H1 (cell line): Measurements from ENCODE around the gene GP2.

Experiments
- ATF3 ChIP-seq: IDR thresholded peaks from 2 replicates; pipeline ENCODE4 v1.6.1; 2011; ENCODE audit warnings: low read depth, mild to moderate bottlenecking, low read length; ENCODE audit not compliant: insufficient read depth
- CBX5 ChIP-seq: fragments of 300-800, 300-1000 bp; sonication (generic); IDR thresholded peaks from 2 replicates; pipeline ENCODE4 v1.7.1; 2016; ENCODE audit warnings: antibody characterized with exemption, low read length, low read depth
- CTCF ChIP-seq, 3 experiments: IDR thresholded peaks; 1 replicate in 2 of 3; 2 replicates in 1 of 3; pipeline versions ENCODE4 v1.5.1 to v1.6.1; 2011; ENCODE audit warnings: low read length in 3 of 3, mild to moderate bottlenecking in 3 of 3, inconsistent platforms in 2 of 3, low read depth in 1 of 3, moderate library complexity in 1 of 3; ENCODE audit not compliant: insufficient read depth in 1 of 3; ENCODE audit errors: control extremely low read depth in 1 of 3
- EZH2 ChIP-seq: fragments of 200-600 bp; sonication (generic); IDR thresholded peaks from 2 replicates; pipeline ENCODE4 v1.7.1; 2012; ENCODE audit warnings: low read depth, mild to moderate bottlenecking, moderate library complexity, low read length, inconsistent platforms; ENCODE audit not compliant: severe bottlenecking
- GABPA ChIP-seq: IDR thresholded peaks from 2 replicates; pipeline ENCODE4 v1.6.1; 2011; ENCODE audit warnings: mild to moderate bottlenecking, low read length, moderate library complexity, borderline replicate concordance; ENCODE audit not compliant: insufficient read depth
- GTF2F1 ChIP-seq: IDR thresholded peaks from 2 replicates; pipeline ENCODE4 v1.6.1; 2012; ENCODE audit warnings: low read depth, low read length, improper control_type of control experiment, borderline replicate concordance
- KDM5A ChIP-seq: fragments of 200-600 bp; IDR thresholded peaks from 2 replicates; pipeline ENCODE4 v1.7.1; 2012; ENCODE audit warnings: mild to moderate bottlenecking, low read length, inconsistent platforms, mixed read lengths
- MAFK ChIP-seq: IDR thresholded peaks from 2 replicates; pipeline ENCODE4 v1.6.1; 2012; ENCODE audit warnings: low read depth, mild to moderate bottlenecking, improper control_type of control experiment, low read length
- MAX ChIP-seq: IDR thresholded peaks from 2 replicates; pipeline ENCODE4 v1.6.1; 2012; ENCODE audit warnings: inconsistent platforms
- POLR2A ChIP-seq, 2 experiments: IDR thresholded peaks; 1 replicate in 1 of 2; 2 replicates in 1 of 2; pipeline ENCODE4 v1.6.1; 2011; ENCODE audit warnings: low read depth in 2 of 2, low read length in 2 of 2, mild to moderate bottlenecking in 2 of 2; ENCODE audit errors: control extremely low read depth in 1 of 2
- POLR2AphosphoS5 ChIP-seq: IDR thresholded peaks from 2 replicates; pipeline ENCODE4 v1.6.1; 2011; ENCODE audit warnings: low read depth, low read length
- TAF7 ChIP-seq: optimal IDR thresholded peaks from 2 replicates; pipeline ENCODE3; 2011; ENCODE audit warnings: low read depth, mild to moderate bottlenecking, inconsistent platforms, low read length, moderate library complexity, borderline replicate concordance
- USF2 ChIP-seq: IDR thresholded peaks from 2 replicates; pipeline ENCODE4 v1.6.1; 2011; ENCODE audit warnings: low read length, improper control_type of control experiment
- ZNF274 ChIP-seq: IDR thresholded peaks from 2 replicates; pipeline ENCODE4 v1.7.0; 2012; ENCODE audit warnings: low read length, borderline replicate concordance; ENCODE audit errors: extremely low read depth

- TF ChIP-seq GTF2F1 (no peak), CTCF (IDR thresholded peaks at IDR 0.05; ENCODE audit: control extremely low read depth in 1 of 3, insufficient read depth in 1 of 3, low read depth in 1 of 3, low read length in 3 of 3) (no peak), EZH2 (no peak), POLR2AphosphoS5 (no peak), TAF7 (no peak), GABPA (no peak), POLR2A (IDR thresholded peaks at IDR 0.05; ENCODE audit: control extremely low read depth in 1 of 2, low read depth in 2 of 2, low read length in 2 of 2) (no peak), ATF3 (no peak), MAFK (no peak), ZNF274 (no peak), KDM5A (no peak), USF2 (no peak), MAX (no peak), CBX5 (no peak)
These were observed 12.7 kb downstream of the GP2 start for GRCh38 chr16:20314575-20314974.
